ENCODE measurements around the gene PARD3B. TPM values are rescaled to one million over a fixed set of nuclear protein-coding genes. Genes with fewer than 3 reads are reported as not detected.

The PARD3B gene
- total and polyA plus RNA-seq, 2 of the 13 experiments (the other 11 are each of a cell fraction or from before 2014, with no cell fraction given), result 0.71 to 2.3 TPM

GRCh38 chr2:205273627-205274026 is 728.4 kb downstream of the PARD3B start (continued):
- TF ChIP-seq WIZ (CRISPR knock-in tag; IDR thresholded peaks at IDR 0.05) (no peak), SRSF4 (IDR thresholded peaks at IDR 0.05; ENCODE audit: low read depth, low read length, poor library complexity, severe bottlenecking) (no peak), AHDC1 (CRISPR knock-in tag; IDR thresholded peaks at IDR 0.05; ENCODE audit: borderline replicate concordance) (peak; percentile 92), THAP11 (CRISPR knock-in tag; IDR thresholded peaks at IDR 0.05) (peak; percentile 54), ZFP1 (CRISPR knock-in tag; IDR thresholded peaks at IDR 0.05) (no peak), TSC22D2 (CRISPR knock-in tag; IDR thresholded peaks at IDR 0.05; ENCODE audit: borderline replicate concordance) (no peak), ZNF678 (CRISPR knock-in tag; IDR thresholded peaks at IDR 0.05) (no peak), YEATS2 (CRISPR knock-in tag; IDR thresholded peaks at IDR 0.05; ENCODE audit: borderline replicate concordance) (peak; percentile 40; the same call in 1 of the 2 replicates), RNF219 (CRISPR knock-in tag; IDR thresholded peaks at IDR 0.05) (no peak), NCOA2 (CRISPR knock-in tag; IDR thresholded peaks at IDR 0.05) (peak; percentile 88), CREB1 (IDR thresholded peaks at IDR 0.05) (no peak; the same call in 1 of the 2 replicates), CREB1 (CRISPR knock-in tag; IDR thresholded peaks at IDR 0.05) (peak; percentile 45; the same call in 1 of the 2 replicates), NFKB2 (CRISPR knock-in tag; IDR thresholded peaks at IDR 0.05; ENCODE audit: borderline replicate concordance) (no peak), KLF11 (CRISPR knock-in tag; IDR thresholded peaks at IDR 0.05) (0 out of 2 replicates have a peak, but pooled peaks have one; percentile 26), HDAC2 (CRISPR knock-in tag; IDR thresholded peaks at IDR 0.05) (peak; percentile 71), ARNT2 (CRISPR knock-in tag; IDR thresholded peaks at IDR 0.05; ENCODE audit: low read depth) (peak; percentile 52; the same call in 1 of the 2 replicates), ZNF335 (CRISPR knock-in tag; IDR thresholded peaks at IDR 0.05) (no peak), FOXO1 (CRISPR knock-in tag; IDR thresholded peaks at IDR 0.05) (peak; percentile 72; the same call in 1 of the 2 replicates), RFX5 (IDR thresholded peaks at IDR 0.05; ENCODE audit: low read depth, low read length) (no peak), HNF4A (CRISPR knock-in tag; IDR thresholded peaks at IDR 0.05) (peak; percentile 41), FOXK2 (IDR thresholded peaks at IDR 0.05) (peak; percentile 62; the same call in 1 of the 2 replicates), MAFK (conservative IDR thresholded peaks at IDR 0.05 in 1 of 2, IDR thresholded peaks at IDR 0.05 in 1 of 2; ENCODE audit: low read length in 2 of 2) (peak; percentile 61 to 76), ZNF572 (CRISPR knock-in tag; IDR thresholded peaks at IDR 0.05) (no peak), ZMAT3 (CRISPR knock-in tag; conservative IDR thresholded peaks at IDR 0.05) (no peak), GTF3A (CRISPR knock-in tag; conservative IDR thresholded peaks at IDR 0.05) (no peak), ZNF672 (CRISPR knock-in tag; IDR thresholded peaks at IDR 0.05) (no peak), TBP (CRISPR knock-in tag; IDR thresholded peaks at IDR 0.05) (no peak), CBX1 (IDR thresholded peaks at IDR 0.05; ENCODE audit: low read depth) (no peak)

All from HepG2 (cell line).